Stimulated activated CD4-positive, alpha-beta T cell treated with anti-CD3 and anti-CD28 coated beads, Interleukin-2, amount 100 ng/mL, for 48 hours (primary cell): ENCODE results near the gene CCDC184.
"Not testable (repeated sequence)": the region's sequence is repeated elsewhere in the genome, so short reads cannot be mapped to it uniquely, and the experiment has no call there.

Experiments used
- DNase-seq, 2 donors: peaks; one replicate each; pipeline ENCODE4 v3.0.0-alpha.2; 2020

The CCDC184 gene

DNA sequence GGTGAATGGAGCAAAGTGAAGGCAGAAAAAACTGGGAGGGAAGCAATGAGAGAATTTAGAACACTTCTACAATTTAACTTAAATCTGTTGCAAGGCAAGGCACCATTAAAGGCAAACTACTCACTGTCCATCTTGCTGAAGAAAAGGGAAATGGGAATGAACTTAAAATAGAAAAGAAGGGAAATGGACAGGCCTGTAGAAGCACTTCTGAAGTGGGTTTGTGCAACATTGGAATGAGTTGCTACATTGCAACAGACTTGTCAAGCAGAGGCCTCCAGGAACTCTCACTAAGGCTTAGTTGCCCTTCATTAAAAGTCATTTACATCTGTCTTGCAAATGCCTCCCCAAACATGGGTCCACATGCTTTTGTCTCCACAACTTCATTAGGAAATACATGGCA is 33.3 kb downstream of the CCDC184 start:
- no peak for DNase-seq

DNA sequence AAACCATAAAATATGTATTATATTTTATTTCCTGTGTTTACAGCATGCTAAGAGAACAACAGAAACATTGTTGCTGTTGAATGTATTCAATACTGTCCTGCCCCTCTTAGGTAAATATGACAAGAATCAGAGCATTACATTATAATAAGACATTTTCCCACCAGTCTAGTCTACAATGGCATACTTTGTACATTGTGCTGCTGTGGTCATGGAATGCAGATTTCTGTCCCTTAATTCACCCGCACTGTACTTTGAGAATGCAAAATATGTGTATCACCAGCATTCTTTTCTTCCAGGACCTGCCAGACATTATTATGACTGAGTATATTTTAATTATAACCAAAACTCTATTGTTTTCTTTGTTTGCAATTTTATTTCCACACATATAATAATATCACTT is 36.2 kb downstream of the CCDC184 start:
- no peak for DNase-seq

DNA sequence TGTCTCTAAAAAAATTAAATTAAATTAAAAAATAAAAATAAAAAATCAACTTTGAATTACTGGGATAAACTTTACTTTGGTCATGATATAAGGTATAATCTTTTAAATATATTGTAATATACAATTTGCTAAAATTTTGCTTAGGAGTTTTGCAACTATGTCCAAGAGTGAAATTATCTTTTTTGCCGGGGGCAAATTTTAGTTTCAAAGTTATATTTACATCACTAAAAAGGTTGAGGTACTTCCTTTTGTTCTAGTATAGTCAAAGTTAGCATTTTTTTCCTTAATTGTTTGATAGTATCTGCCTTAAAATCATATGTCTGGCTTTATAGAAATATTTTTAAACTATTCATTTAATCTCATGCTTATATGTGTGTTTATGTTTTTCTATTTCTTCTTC is 37.3 kb downstream of the CCDC184 start:
- no peak for DNase-seq

DNA sequence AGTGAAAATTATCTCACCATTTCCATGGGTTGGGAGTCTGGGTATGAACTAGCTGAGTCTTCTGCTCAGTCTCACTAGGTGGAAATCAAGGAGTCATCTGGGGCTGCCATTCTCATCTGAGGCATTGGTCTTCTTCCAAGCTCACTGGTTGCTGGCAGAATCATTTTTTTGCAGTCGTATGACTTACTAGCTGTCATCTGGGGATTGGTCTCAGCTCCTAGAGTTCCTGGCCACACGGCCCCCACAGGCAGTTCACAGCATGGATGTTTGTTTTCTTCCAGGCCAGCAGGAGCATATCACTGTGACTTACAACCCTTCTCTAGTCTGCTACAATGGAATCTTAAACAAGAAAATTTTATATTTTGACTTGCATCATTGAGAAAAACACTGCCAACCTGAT is 38.2 kb downstream of the CCDC184 start:
- DNase-seq: no peak

DNA sequence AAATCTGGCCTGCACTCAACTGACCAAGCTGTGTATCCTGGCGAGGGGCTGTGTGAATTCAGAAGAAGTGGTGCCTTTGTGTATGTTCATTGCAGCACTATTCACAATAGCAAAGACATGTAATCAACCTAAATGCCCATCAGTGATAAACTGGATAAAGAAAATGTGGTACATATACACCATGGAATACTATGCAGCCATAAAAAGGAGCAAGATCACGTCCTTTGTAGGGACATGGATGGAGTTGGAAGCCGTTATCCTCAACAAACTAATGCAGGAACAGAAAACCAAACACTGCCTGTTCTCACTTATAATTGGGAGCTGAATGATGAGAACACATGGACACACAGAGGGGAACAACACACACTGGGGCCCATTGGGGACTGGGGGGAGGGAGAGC is 41.1 kb downstream of the CCDC184 start:
- not testable (repeated sequence) for DNase-seq

DNA sequence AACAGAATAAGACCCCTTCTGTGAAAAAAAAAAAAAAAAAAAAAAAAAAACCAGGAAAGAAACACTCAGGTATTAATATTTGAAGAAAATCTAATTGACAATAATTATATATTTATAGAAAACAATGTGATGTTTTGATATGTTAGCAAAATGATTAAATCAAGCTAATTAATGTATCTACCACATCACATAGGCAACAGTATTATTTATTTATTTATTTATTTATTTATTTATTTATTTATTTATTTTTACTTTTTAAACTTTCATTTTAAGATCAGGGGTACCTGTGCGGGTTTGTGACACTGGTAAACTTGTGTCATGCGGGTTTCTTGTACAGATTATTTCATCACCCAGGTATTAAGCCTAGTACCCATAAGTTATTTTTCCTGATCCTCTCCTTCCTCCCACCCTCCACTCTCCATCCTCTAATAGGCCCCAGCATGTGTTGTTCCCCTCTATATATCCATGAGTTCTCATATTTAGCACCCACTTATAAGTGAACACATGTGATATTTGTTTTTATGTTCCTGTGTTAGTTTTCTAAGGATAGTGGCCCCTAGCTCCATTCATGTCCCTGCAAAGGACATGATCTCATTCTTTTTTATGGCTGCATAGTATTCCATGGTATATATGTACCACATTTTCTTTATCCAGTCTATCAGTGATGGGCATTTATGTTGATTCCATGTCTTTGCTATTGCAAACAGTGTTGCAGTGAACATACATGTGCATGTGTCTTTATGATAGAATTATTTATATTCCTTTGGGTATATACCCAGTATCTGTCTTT is 47.9 kb downstream of the CCDC184 start:
- not testable (repeated sequence) for DNase-seq
